H1 (cell line): Measurements from ENCODE around the gene DAZAP2. TPM values are rescaled to one million over a fixed set of nuclear protein-coding genes. Genes with fewer than 3 reads are reported as not detected.

Experiments used
- CTCF ChIA-PET: fragments of 300-600 bp; sonication (Branson Sonifier 250); formaldehyde crosslinking; loops from one replicate; lab custom pipeline; 2021; ENCODE audit not compliant: partially characterized antibody; lab: Charles Lee
- POLR2A ChIA-PET: fragments of 300-600 bp; sonication (Branson Sonifier 250); formaldehyde crosslinking; loops from one replicate; lab custom pipeline; 2021; ENCODE audit warnings: inconsistent platforms; ENCODE audit not compliant: partially characterized antibody; lab: Charles Lee
- DNase-seq, 2 experiments: peaks; one replicate each; pipeline versions ENCODE4 v3.0.0 to v3.0.0-alpha.2; 2010 to 2022; ENCODE audit warnings: low spot score in 2 of 2, low read depth in 1 of 2, mixed read lengths in 1 of 2
- FAIRE-seq: peaks from 2 replicates; lab custom pipeline; 2011; peaks lifted over from hg19 to GRCh38; lab: Jason Lieb, UNC
- H2AFZ ChIP-seq: 2 replicates; pipeline ENCODE4 v1.8.1; 2012; ENCODE audit warnings: low read length, inconsistent platforms
- H2AK5ac ChIP-seq: 2 replicates; pipeline ENCODE4 v1.6.1; 2013; ENCODE audit warnings: low read depth, low read length
- H2BK120ac ChIP-seq: replicated peaks from 2 replicates; pipeline ENCODE3; 2013; ENCODE audit warnings: low read depth, low read length, inconsistent platforms
- H2BK12ac ChIP-seq: 2 replicates; pipeline ENCODE4 v1.6.1; 2013; ENCODE audit warnings: low read depth, low read length
- H2BK15ac ChIP-seq: 2 replicates; pipeline ENCODE4 v1.6.1; 2013; ENCODE audit warnings: low read length
- H2BK20ac ChIP-seq: 2 replicates; pipeline ENCODE4 v1.6.1; 2013; ENCODE audit warnings: low read length
- H2BK5ac ChIP-seq: 2 replicates; pipeline ENCODE4 v1.6.1; 2013; ENCODE audit warnings: low read depth, low read length
- H3K14ac ChIP-seq: 2 replicates; pipeline ENCODE4 v1.6.1; 2013; ENCODE audit warnings: inconsistent platforms; ENCODE audit not compliant: insufficient read length
- H3K18ac ChIP-seq: 2 replicates; pipeline ENCODE4 v1.6.1; 2013; ENCODE audit warnings: low read length; ENCODE audit errors: extremely low read depth
- H3K23ac ChIP-seq: 2 replicates; pipeline ENCODE4 v1.6.1; 2013; ENCODE audit warnings: inconsistent platforms; ENCODE audit not compliant: insufficient read length
- H3K23me2 ChIP-seq: 2 replicates; pipeline ENCODE4 v1.6.1; 2013; ENCODE audit warnings: low read depth, low read length
- H3K27ac ChIP-seq: 2 replicates; pipeline ENCODE4 v1.6.1; 2011; ENCODE audit warnings: low read depth, low read length, inconsistent platforms
- H3K27me3 ChIP-seq, 4 experiments: replicated peaks in 1 of 4; 1 replicate in 1 of 4; 2 replicates in 3 of 4; pipeline versions ENCODE4 v1.6.1 to v1.8.1; 2011 to 2013; ENCODE audit warnings: low read length in 3 of 4, mild to moderate bottlenecking in 3 of 4, inconsistent platforms in 2 of 4, mixed read lengths in 2 of 4, moderate library complexity in 1 of 4; ENCODE audit not compliant: control insufficient read depth in 3 of 4, insufficient read depth in 3 of 4; ENCODE audit errors: extremely low read depth in 1 of 4
- H3K36me3 ChIP-seq, 4 experiments: 2 replicates each; pipeline versions ENCODE4 v1.6.1 to v1.8.1; 2011 to 2013; ENCODE audit warnings: mild to moderate bottlenecking in 4 of 4, low read length in 3 of 4, moderate library complexity in 2 of 4, control low read depth in 1 of 4, inconsistent platforms in 1 of 4; ENCODE audit not compliant: insufficient read depth in 4 of 4, control insufficient read depth in 2 of 4
- H3K4ac ChIP-seq: replicated peaks from 2 replicates; pipeline ENCODE3; 2013; ENCODE audit warnings: low read length, low read depth, mixed read lengths, inconsistent platforms; ENCODE audit not compliant: insufficient read length
- H3K4me1 ChIP-seq, 4 experiments: replicated peaks in 1 of 4; 1 replicate in 1 of 4; 2 replicates in 3 of 4; pipeline versions ENCODE4 v1.6.1 to v1.8.1; 2011 to 2013; ENCODE audit warnings: low read length in 3 of 4, inconsistent platforms in 2 of 4, mixed read lengths in 1 of 4; ENCODE audit not compliant: insufficient read depth in 4 of 4, control insufficient read depth in 3 of 4
- H3K4me2 ChIP-seq, 2 experiments: 2 replicates each; pipeline versions ENCODE4 v1.6.1 to v1.8.1; 2011 to 2013; ENCODE audit warnings: low read depth in 2 of 2, low read length in 2 of 2, control low read depth in 1 of 2, inconsistent platforms in 1 of 2, mild to moderate bottlenecking in 1 of 2; ENCODE audit not compliant: insufficient read depth in 1 of 2
- H3K4me3 ChIP-seq, 4 experiments: fragments of 200-600, 300-600 bp in 1 of 4; sonication (generic), shearing (Covaris generic), sonication (Bioruptor Twin) in 1 of 4; 2 replicates each; pipeline versions ENCODE4 v1.5.1 to v1.8.1; 2011 to 2016; ENCODE audit warnings: low read length in 4 of 4, low read depth in 3 of 4, control low read depth in 2 of 4, inconsistent platforms in 2 of 4, mild to moderate bottlenecking in 2 of 4, mixed read lengths in 1 of 4, moderate library complexity in 1 of 4; ENCODE audit not compliant: insufficient read depth in 2 of 4; ENCODE audit errors: extremely low read depth in 1 of 4
- H3K56ac ChIP-seq: replicated peaks from 2 replicates; pipeline ENCODE3; 2013; ENCODE audit warnings: low read depth, mild to moderate bottlenecking, mixed read lengths, low read length, inconsistent platforms; ENCODE audit not compliant: insufficient read length
- H3K79me1 ChIP-seq: 2 replicates; pipeline ENCODE4 v1.6.1; 2013; ENCODE audit warnings: low read depth, low read length, control low read depth
- H3K79me2 ChIP-seq, 2 experiments: 2 replicates each; pipeline versions ENCODE4 v1.6.1 to v1.8.1; 2012 to 2013; ENCODE audit warnings: low read length in 2 of 2, mild to moderate bottlenecking in 2 of 2, inconsistent platforms in 1 of 2; ENCODE audit not compliant: insufficient read depth in 2 of 2, control insufficient read depth in 1 of 2
- H3K9ac ChIP-seq, 4 experiments: replicated peaks in 1 of 4; 1 replicate in 1 of 4; 2 replicates in 3 of 4; pipeline versions ENCODE4 v1.6.1 to v1.8.1; 2011 to 2013; ENCODE audit warnings: low read depth in 3 of 4, low read length in 3 of 4, control low read depth in 2 of 4, mild to moderate bottlenecking in 2 of 4, moderate library complexity in 2 of 4, inconsistent platforms in 1 of 4; ENCODE audit errors: extremely low read depth in 1 of 4
- H3K9me3 ChIP-seq, 2 experiments: 2 replicates each; pipeline versions ENCODE4 v1.6.1 to v1.8.1; 2012 to 2013; ENCODE audit warnings: mild to moderate bottlenecking in 2 of 2, moderate library complexity in 2 of 2, control low read depth in 1 of 2, inconsistent platforms in 1 of 2, low read depth in 1 of 2, low read length in 1 of 2, mixed read lengths in 1 of 2; ENCODE audit not compliant: insufficient read depth in 2 of 2
- H4K20me1 ChIP-seq, 2 experiments: replicated peaks in 1 of 2; 2 replicates each; pipeline versions ENCODE3 to v1.8.1; 2011 to 2013; ENCODE audit warnings: inconsistent platforms in 2 of 2, low read length in 2 of 2, mild to moderate bottlenecking in 1 of 2; ENCODE audit not compliant: insufficient read depth in 2 of 2, control insufficient read depth in 1 of 2
- H4K5ac ChIP-seq: 2 replicates; pipeline ENCODE4 v1.6.1; 2013; ENCODE audit warnings: low read length, low read depth, mixed read lengths, inconsistent platforms; ENCODE audit not compliant: insufficient read length
- H4K8ac ChIP-seq: 2 replicates; pipeline ENCODE4 v1.8.0; 2013; ENCODE audit warnings: mild to moderate bottlenecking, moderate library complexity, low read length, inconsistent platforms; ENCODE audit not compliant: insufficient read depth; ENCODE audit errors: extremely low read depth
- H4K91ac ChIP-seq: replicated peaks from 2 replicates; pipeline ENCODE3; 2013; ENCODE audit warnings: low read length, mixed read lengths, inconsistent platforms; ENCODE audit not compliant: insufficient read length
- ATF2 ChIP-seq: IDR thresholded peaks from 2 replicates; pipeline ENCODE4 v1.6.1; 2012; ENCODE audit warnings: low read length, inconsistent platforms
- CREB1 ChIP-seq: IDR thresholded peaks from 2 replicates; pipeline ENCODE4 v1.6.1; 2012; ENCODE audit warnings: inconsistent platforms
- MAX ChIP-seq: IDR thresholded peaks from 2 replicates; pipeline ENCODE4 v1.6.1; 2012; ENCODE audit warnings: inconsistent platforms
- POU5F1 ChIP-seq: IDR thresholded peaks from 2 replicates; pipeline ENCODE4 v1.6.1; 2011; ENCODE audit warnings: low read depth, mild to moderate bottlenecking, low read length, moderate library complexity
- RAD21 ChIP-seq, 2 experiments: IDR thresholded peaks in 1 of 2; conservative IDR thresholded peaks in 1 of 2; 2 replicates each; pipeline ENCODE4 v1.6.1; 2011; ENCODE audit warnings: low read depth in 2 of 2, low read length in 2 of 2, improper control_type of control experiment in 1 of 2, inconsistent platforms in 1 of 2, mild to moderate bottlenecking in 1 of 2, moderate library complexity in 1 of 2
- SAP30 ChIP-seq: fragments of 300-600 bp; sonication (generic); IDR thresholded peaks from 2 replicates; pipeline ENCODE4 v1.7.1; 2012; ENCODE audit warnings: low read length, moderate library complexity, mild to moderate bottlenecking, inconsistent platforms; ENCODE audit not compliant: insufficient read depth, insufficient replicate concordance
- SIN3A ChIP-seq, 2 experiments: IDR thresholded peaks in 1 of 2; conservative IDR thresholded peaks in 1 of 2; 2 replicates each; pipeline ENCODE4 v1.6.1; 2011 to 2012; ENCODE audit warnings: low read length in 2 of 2, improper control_type of control experiment in 1 of 2, low read depth in 1 of 2, mild to moderate bottlenecking in 1 of 2
- TAF1 ChIP-seq: IDR thresholded peaks from 2 replicates; pipeline ENCODE4 v1.6.1; 2011; ENCODE audit warnings: mild to moderate bottlenecking, low read depth, low read length
- USF2 ChIP-seq: IDR thresholded peaks from 2 replicates; pipeline ENCODE4 v1.6.1; 2011; ENCODE audit warnings: low read length, improper control_type of control experiment
- WGBS, 2 experiments: shearing (Covaris generic) in 1 of 2; methylation state at CpG; one replicate each; pipeline versions ENCODE4 v1.1.6 to v1.1.7; 2013 to 2015; ENCODE audit warnings: low lambda C conversion rate in 2 of 2, mixed read lengths in 2 of 2, inconsistent platforms in 1 of 2, low coverage in 1 of 2, missing lambda C conversion rate in 1 of 2; ENCODE audit not compliant: insufficient replicate concordance in 2 of 2, insufficient coverage in 1 of 2, insufficient read length in 1 of 2; ENCODE audit errors: extremely low coverage in 1 of 2, missing lambda C conversion rate in 1 of 2; 5-methylcytosine and 5-hydroxymethylcytosine counted together
- polyA plus RNA-seq, 7 experiments: library from polyadenylated mRNA; depleted of rRNA in 3 of 7; stranded (reverse) in 5 of 7; unstranded in 2 of 7; fragments of >200 nt in 5 of 7; fragments of 200-250 nt in 2 of 7; gene quantifications; 1 replicate in 5 of 7; 2 replicates in 1 of 7; 4 replicates in 1 of 7; pipeline versions ENCODE4 v1.2.1 to v1.2.3, GENCODE V29; 2011 to 2013; ENCODE audit warnings: missing spikeins in 2 of 7, mixed read lengths in 2 of 7
- total RNA-seq: library from RNA; stranded (reverse); fragmentation: NEBNext Ultra II Directional; extraction: Animal tissue kit (Norgen Biotek cat#: 25700); gene quantifications from 2 replicates; pipeline ENCODE4 v1.2.1, GENCODE V29; 2021

DAZAP2 gene
- total and polyA plus RNA-seq, 2 of the 8 experiments (the other 6 are each of a cell fraction or from before 2014, with no cell fraction given) = 27.1 to 77.2 TPM

GRCh38 chr12:51189790-51190355 is 48.8 kb upstream of the DAZAP2 start:
- H3K79me2 ChIP-seq = no peaks in the 10 kb centered on the region
- no peaks in the 10 kb centered on the region for H3K23me2 ChIP-seq
- H3K27ac ChIP-seq = no peak overlapping the region
- H3K9me3 ChIP-seq = no peaks in the 10 kb centered on the region
- no peak overlapping the region for H3K9ac ChIP-seq
- H3K23ac ChIP-seq = no peak overlapping the region
- no peaks in the 10 kb centered on the region; a peak in 1 of 7 replicates for H3K27me3 ChIP-seq
- no peak overlapping the region for H4K5ac ChIP-seq
- no peak overlapping the region for H2BK5ac ChIP-seq
- no peak overlapping the region for H4K91ac ChIP-seq
- no peaks in the 10 kb centered on the region for H4K20me1 ChIP-seq
- H2BK12ac ChIP-seq = no peak overlapping the region
- H4K8ac ChIP-seq = no peak overlapping the region; the same call in 1 of the 2 replicates
- no peaks in the 10 kb centered on the region for H3K79me1 ChIP-seq
- ChIA-PET CTCF (interaction anchor here (0.6 to 1.9 kb wide), 4 partner anchors 9 to 151 kb away, joined by 3 to 4 read pairs (median 3); no protein-coding TSS in a partner anchor), POLR2A (interaction anchor here (0.6 to 1.2 kb wide), 5 partner anchors 10 to 137 kb away, joined by 3 to 4 read pairs (median 4); no protein-coding TSS in a partner anchor)
- H3K4me1 ChIP-seq = no peaks in the 10 kb centered on the region
- H3K4me2 ChIP-seq = no peak overlapping the region
- no peak overlapping the region for H2BK15ac ChIP-seq
- H3K56ac ChIP-seq = no peak overlapping the region
- H2BK120ac ChIP-seq = no peak overlapping the region
- no peaks in the 10 kb centered on the region for H3K36me3 ChIP-seq
- DNase-seq = no peak
- no peak for FAIRE-seq
- no peak overlapping the region for H3K4ac ChIP-seq
- no peak overlapping the region for H2BK20ac ChIP-seq
- H2AFZ ChIP-seq = no peak overlapping the region
- H3K18ac ChIP-seq = no peak overlapping the region
- WGBS, 2 experiments = 94% methylated on average over 14 of the region's 14 CpGs; no CpG with 5 or more reads in 1 of the 2 experiments
- no peak overlapping the region for H2AK5ac ChIP-seq
- no peak overlapping the region for H3K4me3 ChIP-seq
- no peak overlapping the region for H3K14ac ChIP-seq
- TF ChIP-seq SIN3A (conservative IDR thresholded peaks at IDR 0.05 in 1 of 2, IDR thresholded peaks at IDR 0.05 in 1 of 2; ENCODE audit: low read depth in 1 of 2, low read length in 2 of 2) (no peak), MAX (no peak), RAD21 (IDR thresholded peaks at IDR 0.05 in 1 of 2, conservative IDR thresholded peaks at IDR 0.05 in 1 of 2; ENCODE audit: low read depth in 2 of 2, low read length in 2 of 2) (no peak), USF2 (no peak), POU5F1 (no peak), CREB1 (no peak), TAF1 (no peak), SAP30 (no peak), ATF2 (no peak)
